NCI-H187 treated with DMSO at 0.1 percent for 48 hours (cell line): Measurements from ENCODE around the gene SLC25A36.
"Not testable (repeated sequence)": the region's sequence is repeated elsewhere in the genome, so short reads cannot be mapped to it uniquely, and the experiment has no call there.

Source experiments
- DNase-seq: peaks from one replicate; lab custom pipeline; 2025; lab: John Stamatoyannopoulos, UW

SLC25A36 gene

DNA sequence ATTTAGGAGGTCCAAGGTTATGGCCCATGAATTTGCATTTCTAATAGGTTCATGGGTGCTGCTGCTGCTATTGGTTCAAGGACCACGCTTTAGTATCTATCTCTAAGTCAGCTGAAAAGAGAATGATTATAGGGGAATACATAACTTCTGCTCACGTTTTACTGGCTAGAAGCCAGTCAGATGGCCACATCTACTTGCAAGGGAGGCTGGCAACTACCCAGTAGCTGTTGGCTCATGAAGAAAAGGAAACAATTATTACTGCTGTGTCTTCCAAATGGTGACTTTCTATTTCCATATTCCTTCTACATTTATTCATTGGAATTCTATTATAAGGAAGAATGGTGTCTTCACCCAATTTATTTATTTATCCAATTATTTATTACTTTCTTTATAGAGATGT is 54.2 kb downstream of the SLC25A36 start:
- DNase-seq = no peak

DNA sequence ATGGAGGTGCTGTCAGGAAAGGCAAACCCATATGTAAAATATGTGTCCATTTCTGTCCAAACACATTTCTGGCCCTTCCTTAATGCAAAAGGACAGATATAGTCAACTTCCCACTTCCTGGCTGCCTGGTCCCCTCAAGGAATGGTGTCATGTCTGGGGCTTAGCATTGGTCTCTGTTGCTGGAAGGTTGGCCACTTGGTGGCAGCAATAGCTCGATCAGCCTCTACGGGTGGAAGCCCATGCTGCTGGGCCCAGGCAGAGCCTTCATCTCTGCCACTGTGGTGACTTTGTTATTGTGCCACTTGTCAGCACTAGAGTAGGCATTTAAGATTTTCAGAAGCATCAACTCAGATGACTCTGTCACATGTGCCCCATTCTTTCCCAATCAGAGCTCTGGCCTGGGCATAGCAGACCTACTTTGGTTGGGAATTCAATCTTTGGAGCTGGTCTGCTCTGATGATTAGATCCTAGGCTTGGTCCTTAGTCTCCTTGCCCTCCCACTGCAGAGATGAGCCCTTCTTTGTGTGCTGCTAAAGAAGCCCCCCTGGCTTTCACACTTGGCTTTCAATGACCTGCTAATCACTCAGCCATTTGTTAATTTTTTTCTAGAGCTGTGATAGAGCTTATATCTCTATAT is 58.5 kb downstream of the SLC25A36 start:
- no peak for DNase-seq

DNA sequence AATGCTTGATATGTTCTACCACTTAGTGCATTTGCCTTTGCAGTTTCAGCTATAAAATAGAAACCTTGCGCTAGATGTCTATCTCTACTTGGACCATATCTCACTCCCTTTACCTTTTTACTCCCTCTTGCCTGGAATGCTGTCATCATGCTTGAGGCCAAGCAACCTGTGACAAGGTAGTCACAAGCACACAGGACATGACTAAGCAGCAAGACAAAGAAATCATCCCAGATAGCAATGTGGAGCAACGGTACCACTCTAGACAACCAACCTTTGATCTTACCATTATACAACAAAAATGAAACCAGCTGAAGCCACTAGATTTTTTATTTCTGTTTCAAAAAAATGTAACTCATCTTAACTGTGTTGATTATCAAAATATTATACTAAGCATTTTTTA is 59.0 kb downstream of the SLC25A36 start:
- DNase-seq = no peak

DNA sequence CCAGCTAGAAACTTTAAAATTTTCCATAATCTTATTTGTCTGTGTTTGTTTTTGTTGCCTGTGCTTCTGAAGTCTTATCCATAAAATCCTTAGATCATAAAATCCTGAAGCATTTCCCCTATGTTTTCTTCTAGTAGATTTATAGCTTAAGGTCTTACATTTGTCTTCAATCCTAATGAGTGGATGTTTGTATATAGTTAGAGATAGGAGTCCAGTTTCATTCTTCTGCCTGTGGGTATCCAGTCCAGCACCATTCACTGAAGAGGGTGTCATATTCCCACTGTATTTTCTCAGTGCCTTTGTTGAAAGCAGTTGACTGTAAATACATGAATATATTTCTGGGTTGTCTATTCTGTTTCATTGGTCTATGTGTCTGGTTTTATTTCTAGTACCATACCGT is 64.7 kb downstream of the SLC25A36 start:
- DNase-seq = no peak

DNA sequence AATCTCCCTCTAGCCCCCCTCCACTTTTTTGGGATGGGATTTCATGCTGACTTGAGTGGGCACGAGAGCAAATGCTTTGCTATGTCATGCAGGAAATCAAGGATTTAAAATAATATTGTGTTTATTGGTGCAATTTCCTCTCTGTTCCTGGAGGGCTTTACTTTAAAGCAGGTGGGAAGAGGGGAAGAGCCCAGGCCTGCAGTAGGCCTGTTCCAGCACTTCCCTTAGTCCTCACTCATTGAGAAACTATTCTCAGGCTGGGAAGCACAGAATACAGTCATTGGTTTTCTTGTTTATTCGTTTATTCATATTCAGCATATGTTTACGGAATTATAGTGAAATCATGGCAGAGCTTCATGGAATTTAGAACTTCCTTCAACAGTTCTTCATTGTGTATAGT is 67.9 kb downstream of the SLC25A36 start:
- no peak for DNase-seq

DNA sequence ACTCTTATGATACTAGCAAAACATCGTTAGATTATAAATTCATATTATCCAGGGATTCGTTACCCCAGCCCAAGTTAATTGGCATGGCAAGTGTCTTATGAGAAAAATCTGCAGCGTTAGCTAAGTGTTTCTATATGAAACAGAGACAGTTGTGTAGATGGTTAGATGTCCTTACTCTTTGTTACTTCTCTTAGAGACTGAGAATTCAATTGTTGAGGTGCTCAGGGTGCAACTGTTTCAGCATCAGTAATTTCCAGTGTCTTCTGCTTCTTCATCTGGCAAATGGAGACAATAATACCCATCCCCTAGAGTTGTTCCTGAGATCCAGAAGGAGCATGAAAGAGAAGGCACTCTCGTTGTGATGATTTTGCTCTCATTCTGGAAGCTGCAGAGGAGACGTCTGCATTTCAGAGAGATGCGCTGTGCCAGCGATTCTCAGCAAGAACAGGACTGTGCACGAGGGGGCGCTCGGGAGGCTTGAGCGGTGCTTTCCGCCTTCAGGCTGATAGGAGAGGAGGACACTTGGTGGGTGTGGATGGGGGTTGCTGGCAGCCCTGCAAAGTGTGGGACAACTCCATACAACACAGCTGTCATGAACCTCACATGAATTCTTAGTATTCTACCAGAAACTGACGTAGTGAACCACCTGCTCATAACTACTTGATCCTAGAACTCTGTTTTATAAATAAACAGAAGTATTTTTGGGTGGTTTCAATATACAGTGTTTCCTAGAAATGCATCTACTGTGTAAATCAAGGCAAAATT is 69.8 kb downstream of the SLC25A36 start:
- no peak for DNase-seq

DNA sequence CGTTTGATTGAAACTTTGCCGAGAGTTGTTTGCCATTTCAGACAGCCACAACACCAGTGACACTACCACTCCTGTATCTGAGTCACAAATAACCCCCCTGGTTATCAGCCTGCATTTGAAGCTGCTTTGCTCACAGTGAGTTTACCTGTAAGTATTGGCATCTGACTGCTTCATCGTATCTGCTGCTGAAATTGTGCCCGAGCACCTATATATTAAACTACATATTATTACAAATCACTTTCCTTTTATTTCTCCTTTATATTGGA is 70.3 kb downstream of the SLC25A36 start:
- no peak for DNase-seq

DNA sequence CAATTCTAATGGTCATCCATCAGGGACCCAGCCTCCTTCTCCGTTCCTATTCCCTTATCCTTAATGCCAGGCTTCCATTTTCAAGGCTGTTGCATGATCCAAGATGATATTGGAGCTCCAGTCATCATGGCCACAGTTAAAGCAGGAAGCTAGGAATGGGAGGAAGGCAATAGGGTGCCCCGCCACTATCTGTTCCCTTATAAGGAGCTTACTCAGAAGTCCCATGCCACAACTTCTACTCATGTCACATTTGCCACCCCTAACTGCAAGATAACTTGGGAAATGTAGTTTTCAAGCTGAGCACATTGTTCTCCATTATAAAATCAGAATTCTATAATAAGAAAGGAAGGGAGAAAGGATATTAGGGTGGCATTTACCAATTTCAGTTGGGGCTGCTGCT is 70.9 kb downstream of the SLC25A36 start:
- DNase-seq = no peak

DNA sequence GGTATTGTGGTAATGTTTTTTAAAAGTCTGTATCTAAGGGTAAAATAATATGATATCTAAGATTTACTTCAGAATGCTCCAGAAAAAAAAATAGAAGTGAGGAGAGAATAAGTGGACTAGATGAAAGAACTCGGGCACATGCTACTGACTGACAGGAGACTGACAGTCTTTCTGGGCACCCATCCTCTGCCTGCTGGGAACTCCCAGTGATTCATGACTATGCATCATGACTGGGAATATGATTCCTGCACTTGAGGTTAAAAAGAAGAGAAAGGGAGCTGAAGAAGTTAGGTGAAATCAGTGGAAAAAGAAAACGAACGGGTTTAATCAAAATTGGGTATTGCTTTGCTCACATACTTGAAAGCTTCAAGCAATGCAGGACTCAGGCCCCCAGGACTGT is 73.8 kb downstream of the SLC25A36 start:
- no peak for DNase-seq

DNA sequence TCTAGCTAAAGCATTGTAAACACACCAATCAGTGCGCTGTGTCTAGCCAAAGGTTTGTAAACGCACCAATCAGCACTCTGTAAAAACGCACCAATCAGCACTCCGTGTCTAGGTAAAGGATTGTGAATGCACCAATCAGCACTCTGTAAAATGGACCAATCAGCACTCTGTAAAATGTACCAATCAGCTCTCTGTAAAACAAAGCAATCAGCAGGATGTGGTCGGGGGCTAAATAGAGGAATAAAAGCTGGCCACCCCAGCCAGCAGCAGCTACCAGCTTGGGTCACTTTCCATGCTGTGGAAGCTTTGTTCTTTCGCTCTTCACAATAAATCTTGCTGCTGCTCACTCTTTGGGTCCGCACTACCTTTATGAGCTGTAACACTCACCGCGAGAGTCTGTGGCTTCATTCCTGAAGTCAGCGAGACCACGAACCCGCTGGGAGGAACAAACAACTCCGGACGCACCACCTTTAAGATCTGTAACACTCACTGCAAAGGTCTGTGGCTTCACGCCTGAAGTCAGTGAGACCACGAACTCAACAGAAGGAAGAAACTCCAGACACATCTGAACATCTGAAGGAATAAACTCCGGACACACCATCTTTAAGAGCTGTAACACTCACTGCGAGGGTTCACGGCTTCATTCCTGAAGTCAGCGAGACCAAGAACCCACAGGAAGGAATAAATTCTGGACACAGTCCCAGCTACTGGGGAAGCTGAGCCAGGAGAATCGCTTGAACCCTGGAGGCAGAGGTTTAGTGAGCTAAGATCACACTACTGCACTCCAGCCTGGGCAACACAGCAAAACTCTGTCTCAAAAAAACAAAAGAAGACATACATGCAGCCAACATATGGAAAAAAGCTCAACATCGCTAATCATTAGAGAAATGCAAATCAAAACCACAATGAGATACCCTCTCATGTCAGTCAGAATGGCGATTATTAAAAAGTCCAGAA is 76.0 kb downstream of the SLC25A36 start:
- DNase-seq = not testable (repeated sequence)

DNA sequence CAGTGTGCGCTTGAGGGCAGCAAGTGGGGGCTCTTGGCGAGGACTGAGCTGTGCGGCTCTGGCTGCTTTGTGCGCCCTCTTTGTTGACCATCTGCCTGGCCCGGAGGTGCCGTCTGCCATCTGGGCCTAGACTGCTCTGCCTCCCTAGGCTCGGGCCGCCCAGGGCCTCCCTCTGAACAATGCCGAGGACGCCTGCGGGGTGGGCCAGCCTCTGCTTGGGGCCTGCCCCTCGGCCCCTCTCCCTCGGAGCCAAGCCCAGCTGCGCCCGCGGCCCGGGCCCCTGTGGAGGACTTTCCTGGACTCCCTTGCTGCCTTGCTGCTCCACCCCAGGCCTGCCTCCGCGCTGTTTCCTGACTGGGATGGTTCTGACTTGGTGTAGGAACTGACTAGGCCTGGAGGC is 77.6 kb downstream of the SLC25A36 start:
- DNase-seq = no peak

DNA sequence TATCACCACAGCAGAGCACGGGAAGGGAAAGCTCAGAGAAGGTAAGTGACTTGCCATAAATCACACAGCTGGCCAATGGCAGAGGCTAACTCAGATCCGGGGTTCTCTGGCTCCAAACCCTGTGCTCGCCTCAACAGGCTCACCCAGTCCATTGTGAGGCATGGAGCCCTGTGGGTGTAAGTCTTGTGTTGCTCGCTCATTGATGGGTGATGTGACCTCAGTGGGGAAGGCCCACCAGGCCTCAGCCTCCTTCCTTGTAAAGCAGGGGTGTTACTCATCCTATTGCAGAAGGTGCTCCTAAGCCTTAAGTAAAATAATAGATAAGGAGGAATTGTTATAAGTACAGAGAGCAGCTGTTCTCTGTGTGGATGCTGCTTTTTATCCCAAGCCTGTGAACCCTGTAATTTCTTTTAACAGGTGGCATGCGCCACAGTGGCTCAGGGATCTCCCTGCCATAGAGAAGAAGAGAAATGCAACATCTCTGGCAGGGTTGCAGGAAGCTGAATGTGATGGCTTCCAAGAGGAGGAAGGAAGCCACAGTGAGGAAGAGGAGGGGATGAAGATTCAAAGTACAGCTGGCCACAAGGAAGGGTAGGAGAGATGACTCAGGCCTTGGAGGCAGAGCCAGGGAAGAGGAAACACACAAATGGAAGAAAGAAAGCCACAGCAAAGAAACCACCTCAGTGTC is 78.7 kb downstream of the SLC25A36 start:
- DNase-seq = no peak

DNA sequence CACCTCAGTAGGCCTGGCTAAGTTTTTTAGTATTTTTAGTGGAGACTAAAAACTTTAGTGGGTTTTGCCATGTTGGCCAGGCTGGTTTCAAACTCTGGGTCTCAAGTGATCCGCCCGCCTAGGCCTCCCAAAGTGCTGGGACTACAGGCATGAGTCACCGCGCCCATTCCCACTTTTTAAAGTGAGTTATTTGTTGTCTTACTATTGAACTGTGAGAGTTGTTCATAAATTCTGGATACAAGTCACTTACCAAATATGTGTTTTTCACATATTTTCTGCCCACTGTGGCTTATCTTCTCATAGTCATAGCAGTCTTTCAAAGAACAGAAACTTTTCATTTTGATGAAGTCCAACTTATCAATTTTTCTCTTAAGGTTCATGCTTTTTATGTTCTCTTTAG is 79.6 kb downstream of the SLC25A36 start:
- no peak for DNase-seq
